ENCODE results near the gene IL19. TPM values are rescaled to one million over a fixed set of nuclear protein-coding genes. Genes with fewer than 3 reads are reported as not detected.

IL19 gene
- total and polyA plus RNA-seq, 9 of the 15 experiments (the other 6 are each of a cell fraction or from before 2014, with no cell fraction given), result not detected

GRCh38 chr1:206847337-206847834 lies 76.8 kb downstream of the IL19 start (continued):
- TF ChIP-seq ZMIZ1 (IDR thresholded peaks at IDR 0.05; ENCODE audit: low read depth in 2 of 2, low read length in 2 of 2) (peak in 1 of 2 experiments; percentile 92; a peak in 2 of 4 replicates), BACH1 (tag; IDR thresholded peaks at IDR 0.05) (no peak), NCOA6 (IDR thresholded peaks at IDR 0.05) (no peak), ZNF583 (CRISPR knock-in tag; IDR thresholded peaks at IDR 0.05) (peak; percentile 84; the same call in 1 of the 2 replicates), DMBX1 (CRISPR knock-in tag; IDR thresholded peaks at IDR 0.05; ENCODE audit: borderline replicate concordance) (peak; percentile 96), MECOM (CRISPR knock-in tag; IDR thresholded peaks at IDR 0.05) (peak; percentile 84), ZNF277 (CRISPR knock-in tag; IDR thresholded peaks at IDR 0.05; ENCODE audit: borderline replicate concordance) (no peak), MBD2 (IDR thresholded peaks at IDR 0.05; ENCODE audit: borderline replicate concordance, low read depth) (peak; percentile 45; the same call in 1 of the 2 replicates), ZBTB2 (IDR thresholded peaks at IDR 0.05) (peak; percentile 75), SAFB (IDR thresholded peaks at IDR 0.05; ENCODE audit: borderline replicate concordance, low read depth, low read length) (no peak), EHMT2 (IDR thresholded peaks at IDR 0.05) (no peak), STAT6 (CRISPR knock-in tag; IDR thresholded peaks at IDR 0.05) (no peak), TRIM28 (IDR thresholded peaks at IDR 0.05) (0 out of 2 replicates have a peak, but pooled peaks have one; percentile 23), FOXA3 (CRISPR knock-in tag; conservative IDR thresholded peaks at IDR 0.05 in 1 of 2, IDR thresholded peaks at IDR 0.05 in 1 of 2) (peak; percentile 90 to 93), NRF1 (conservative IDR thresholded peaks at IDR 0.05 in 1 of 2, IDR thresholded peaks at IDR 0.05 in 1 of 2) (peak in 1 of 2 experiments; percentile 15; a peak in 1 of 4 replicates), SREBF2 (CRISPR knock-in tag; IDR thresholded peaks at IDR 0.05) (peak; percentile 88; the same call in 1 of the 2 replicates), CBFA2T3 (IDR thresholded peaks at IDR 0.05) (peak; percentile 99), BCOR (IDR thresholded peaks at IDR 0.05) (peak; percentile 70; the same call in 1 of the 2 replicates), ZFPM2 (CRISPR knock-in tag; IDR thresholded peaks at IDR 0.05) (no peak), PHF21A (IDR thresholded peaks at IDR 0.05; ENCODE audit: borderline replicate concordance, low read depth) (0 out of 2 replicates have a peak, but pooled peaks have one; percentile 11), ZFX (CRISPR knock-in tag; IDR thresholded peaks at IDR 0.05) (peak; percentile 89)

Data from K562 (cell line).